ENCODE measurements around the gene CCNDBP1. TPM values are rescaled to one million over a fixed set of nuclear protein-coding genes. Genes with fewer than 3 reads are reported as not detected.
A peak's percentile ranks its signal among the peaks of the same experiment; 100 is the strongest.
"Not testable (repeated sequence)": the region's sequence is repeated elsewhere in the genome, so short reads cannot be mapped to it uniquely, and the experiment has no call there.

The CCNDBP1 gene
- total RNA-seq, 1 donor from 2014 or later = 22.4 TPM

DNA sequence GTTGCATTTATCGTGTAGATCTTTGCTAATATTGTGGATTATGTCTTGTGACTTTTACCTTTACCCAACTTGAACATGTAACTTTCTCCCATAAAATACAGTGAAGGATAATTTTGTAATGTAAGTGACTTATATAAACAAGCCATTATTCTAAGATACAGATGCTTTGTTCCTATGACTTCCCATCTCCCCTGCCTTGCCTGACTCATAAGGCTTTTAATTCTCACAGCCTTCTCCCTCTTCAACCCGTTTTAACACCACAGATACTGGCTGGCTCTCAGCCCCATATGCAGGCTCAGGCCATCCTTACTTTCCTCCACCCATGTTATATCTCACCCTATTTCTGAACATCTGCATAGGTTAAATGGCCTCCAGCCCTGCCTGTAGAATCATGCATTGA is 4.1 kb downstream of the CCNDBP1 start:
- DNase-seq (ENCODE audit: low spot score in 2 of 2) (no peak), FAIRE-seq (no peak)

DNA sequence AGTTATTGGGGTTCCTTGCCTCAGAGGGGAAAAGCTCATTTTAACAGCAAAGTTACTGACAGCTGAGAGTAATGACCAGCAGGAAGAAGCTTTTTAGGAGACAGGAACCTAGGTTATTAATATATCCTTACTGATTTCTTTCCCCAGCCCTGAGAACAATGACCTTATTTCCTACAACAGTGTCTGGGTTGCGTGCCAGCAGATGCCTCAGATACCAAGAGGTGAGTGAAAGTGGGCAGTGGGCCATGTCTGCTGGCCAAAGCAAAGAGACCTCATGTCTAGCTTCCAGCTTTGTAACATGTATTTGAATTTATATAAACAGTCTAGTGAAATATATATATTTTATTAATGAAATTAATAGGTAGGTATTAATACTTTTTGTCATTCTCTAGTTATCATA is 5.0 kb downstream of the CCNDBP1 start:
- no peak for FAIRE-seq
- DNase-seq (ENCODE audit: low spot score in 2 of 2) = no peak

DNA sequence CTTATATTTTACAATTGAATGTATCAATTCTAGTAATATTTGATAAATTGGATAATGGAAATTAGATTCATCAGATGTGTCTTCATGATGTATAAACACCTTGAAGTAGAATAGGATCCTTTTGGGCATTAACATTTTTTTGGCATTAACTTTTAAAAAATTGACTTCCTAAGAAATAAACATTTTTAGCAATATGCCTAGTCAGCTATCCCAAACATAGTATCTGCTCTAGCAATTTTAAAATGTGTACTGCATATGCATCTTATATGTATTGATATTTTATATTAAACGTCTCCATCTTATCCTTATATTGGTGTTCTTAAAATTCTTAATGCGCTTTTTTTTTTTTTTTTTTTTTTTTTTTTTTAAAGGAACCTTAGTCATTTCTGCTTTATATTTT is 8.5 kb downstream of the CCNDBP1 start:
- no peak for DNase-seq (ENCODE audit: low spot score in 2 of 2)
- peak; percentile 48 for FAIRE-seq

DNA sequence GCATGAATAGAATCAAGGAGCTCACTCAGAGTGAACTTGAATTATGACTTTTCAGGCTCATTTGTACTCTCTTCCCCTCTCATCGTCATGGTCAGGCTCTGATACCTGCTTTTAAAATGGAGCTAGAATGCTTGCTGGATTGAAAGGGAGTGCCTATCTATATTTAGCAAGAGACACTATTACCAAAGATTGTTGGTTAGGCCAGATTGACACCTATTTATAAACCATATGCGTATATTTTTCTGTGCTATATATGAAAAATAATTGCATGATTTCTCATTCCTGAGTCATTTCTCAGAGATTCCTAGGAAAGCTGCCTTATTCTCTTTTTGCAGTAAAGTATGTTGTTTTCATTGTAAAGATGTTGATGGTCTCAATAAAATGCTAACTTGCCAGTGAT is 9.6 kb downstream of the CCNDBP1 start:
- FAIRE-seq = no peak
- no peak for DNase-seq (ENCODE audit: low spot score in 2 of 2)

DNA sequence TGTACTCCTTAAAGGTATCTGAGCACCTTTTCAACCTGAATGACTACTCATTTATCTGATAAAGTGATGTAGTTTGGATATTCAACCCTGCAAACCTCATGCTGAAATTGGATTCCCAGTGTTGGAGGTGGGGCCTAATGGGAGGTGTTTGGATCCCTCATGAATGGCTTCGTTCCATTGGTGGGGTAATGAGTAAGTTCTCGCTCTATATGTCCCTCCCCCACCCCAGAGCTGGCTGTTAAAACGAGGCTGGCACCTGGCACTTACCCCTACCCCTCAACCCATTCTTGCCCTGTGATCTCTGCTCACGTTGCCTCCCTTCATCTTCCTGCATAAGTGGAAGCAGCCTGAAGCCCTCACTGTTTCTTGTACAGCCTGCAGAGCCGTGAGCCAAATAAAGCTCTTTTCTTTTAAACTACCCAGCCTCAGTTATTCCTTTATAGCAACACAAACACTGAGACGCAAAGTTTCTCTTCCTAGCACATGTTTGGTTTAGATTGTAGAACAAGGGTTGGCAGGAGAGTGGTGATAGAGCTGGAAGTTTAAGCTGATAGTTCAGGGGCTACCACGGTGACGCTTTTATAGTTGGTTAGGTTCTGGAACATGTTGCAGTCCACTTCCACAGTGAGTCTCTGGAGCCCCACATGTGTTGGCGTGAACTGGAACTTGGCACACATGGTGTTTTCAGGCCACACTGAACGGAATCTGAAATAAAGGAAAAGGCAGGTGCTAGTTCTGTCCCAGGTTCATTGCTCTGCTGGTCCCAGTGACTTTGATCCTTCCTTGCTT is 11.8 kb downstream of the CCNDBP1 start:
- DNase-seq (ENCODE audit: low spot score in 2 of 2) (no peak), FAIRE-seq (no peak)

DNA sequence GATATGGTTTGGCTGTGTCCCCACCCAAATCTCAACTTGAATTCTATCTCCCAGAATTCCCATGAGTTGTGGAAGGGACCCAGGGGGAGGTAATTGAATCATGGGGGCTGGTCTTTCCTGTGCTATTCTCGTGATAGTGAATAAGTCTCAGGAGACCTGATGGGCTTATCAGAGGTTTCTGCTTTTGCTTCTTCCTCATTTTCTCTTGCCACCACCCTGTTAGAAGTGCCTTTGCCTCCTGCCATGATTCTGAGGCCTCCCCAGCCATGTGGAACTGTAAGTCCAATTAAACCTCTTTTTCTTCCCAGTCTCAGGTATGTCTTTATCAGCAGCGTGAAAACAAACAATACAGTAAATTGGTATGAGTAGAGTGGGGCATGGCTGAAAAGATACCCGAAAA is 12.6 kb downstream of the CCNDBP1 start:
- DNase-seq (ENCODE audit: low spot score in 2 of 2); FAIRE-seq: not testable (repeated sequence)

DNA sequence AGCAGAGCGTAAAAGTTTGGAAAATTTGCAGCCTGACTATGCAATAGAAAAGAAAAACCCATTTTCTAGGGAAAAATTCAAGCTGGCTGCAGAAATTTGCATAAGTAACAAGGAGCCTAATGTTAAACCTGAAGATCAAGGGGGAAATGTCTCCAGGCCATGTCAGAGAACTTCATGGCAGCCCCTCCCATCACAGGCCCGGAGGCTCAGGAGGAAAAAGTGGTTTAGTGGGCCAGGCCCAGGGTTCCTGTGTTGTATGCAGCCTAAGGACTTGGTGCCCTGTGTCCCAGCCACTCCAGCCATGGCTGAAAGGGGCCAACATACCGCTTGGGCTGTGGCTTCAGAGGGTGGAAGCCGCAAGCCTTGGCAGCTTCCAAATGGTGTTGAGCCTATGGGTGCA is 13.4 kb downstream of the CCNDBP1 start:
- FAIRE-seq = not testable (repeated sequence)

DNA sequence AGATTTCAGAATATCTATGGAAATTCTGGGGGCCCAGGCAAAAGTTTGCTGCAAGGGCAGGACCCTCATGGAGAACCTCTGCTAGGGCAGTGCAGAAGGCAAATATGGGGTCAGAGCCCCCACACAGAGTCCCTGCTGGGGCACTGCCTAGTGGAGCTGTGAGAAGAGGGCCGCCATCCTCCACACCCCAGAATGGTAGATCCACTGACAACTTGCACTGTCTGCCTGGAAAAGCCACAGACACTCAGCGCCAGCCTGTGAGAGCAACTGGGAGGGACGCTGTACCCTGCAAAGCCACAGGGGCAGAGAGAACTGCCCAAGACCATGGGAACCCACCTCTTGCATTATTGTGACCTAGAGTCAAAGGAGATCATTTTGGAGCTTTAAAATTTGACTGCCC is 13.8 kb downstream of the CCNDBP1 start:
- DNase-seq (ENCODE audit: low spot score in 2 of 2) (no peak), FAIRE-seq (no peak)

More for the DNA sequence above, 13.4 kb downstream of the CCNDBP1 start:
- not testable (repeated sequence) for DNase-seq (ENCODE audit: low spot score in 2 of 2)

DNA sequence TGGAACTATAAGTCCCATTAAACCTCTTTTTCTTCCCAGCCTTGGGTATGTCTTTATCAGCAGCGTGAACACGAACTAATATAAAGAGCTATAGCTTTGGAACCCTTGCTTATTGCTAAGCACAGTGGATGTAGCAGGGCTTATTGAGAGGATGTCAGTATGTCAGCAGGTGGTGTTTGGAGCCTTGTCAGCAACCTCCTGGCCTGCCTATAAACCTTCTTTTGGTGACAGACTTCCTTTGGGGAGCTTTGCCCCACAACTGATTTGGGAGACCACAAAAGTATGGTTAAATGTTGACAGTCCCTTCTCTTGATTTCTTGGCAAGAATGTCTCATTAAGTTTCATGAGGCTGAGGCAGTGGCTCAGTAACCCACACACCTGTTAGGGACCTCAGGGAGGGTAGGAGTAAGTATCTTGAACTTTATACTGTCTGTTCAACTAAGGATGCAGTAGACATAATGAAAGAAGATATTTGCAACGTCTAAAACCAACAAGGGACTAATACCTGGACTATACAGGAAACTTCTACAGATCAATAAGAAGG is 14.8 kb downstream of the CCNDBP1 start:
- FAIRE-seq = no peak
- DNase-seq (ENCODE audit: low spot score in 2 of 2) = no peak

DNA sequence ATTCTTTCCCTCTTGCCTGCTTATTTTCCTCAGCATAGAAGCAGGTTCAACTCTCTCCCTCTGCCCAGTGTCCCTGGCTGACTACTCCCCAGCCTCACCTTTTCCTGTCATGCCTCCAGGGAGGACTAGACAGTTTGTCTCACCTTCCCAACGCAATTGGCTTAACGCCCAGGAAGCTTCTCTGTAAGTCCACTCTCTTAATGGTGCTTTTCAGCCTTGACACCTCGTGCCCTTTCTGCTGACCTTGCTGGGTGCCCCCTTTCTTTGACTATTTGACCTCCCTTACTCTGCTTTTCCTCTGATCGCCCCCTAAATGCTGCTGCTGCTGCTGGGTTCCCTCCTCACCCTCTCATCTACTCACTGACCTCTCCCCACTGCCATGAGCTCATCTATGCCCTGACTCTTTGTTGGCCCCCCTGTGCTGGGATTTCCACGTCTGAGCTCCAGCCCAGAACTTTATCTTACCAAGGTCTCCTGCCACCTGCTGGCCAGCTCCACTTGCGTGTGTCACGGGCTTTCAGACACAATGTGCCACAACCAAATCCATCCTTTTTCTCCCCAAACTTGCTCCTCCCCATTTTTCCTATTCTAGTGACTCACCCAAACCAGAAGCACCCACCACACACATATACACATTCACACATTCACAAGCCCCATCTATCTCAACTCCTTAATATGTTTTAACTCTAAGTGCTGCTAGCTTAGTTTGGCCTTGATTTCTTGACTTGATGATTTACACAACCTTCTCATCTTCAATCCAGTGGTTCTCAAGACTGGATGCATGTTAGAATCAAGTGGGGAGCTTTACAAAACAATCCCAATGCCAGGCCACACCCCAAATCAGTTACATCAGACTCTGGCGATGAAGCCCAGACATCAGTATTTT is 19.1 kb downstream of the CCNDBP1 start:
- FAIRE-seq = no peak

DNA sequence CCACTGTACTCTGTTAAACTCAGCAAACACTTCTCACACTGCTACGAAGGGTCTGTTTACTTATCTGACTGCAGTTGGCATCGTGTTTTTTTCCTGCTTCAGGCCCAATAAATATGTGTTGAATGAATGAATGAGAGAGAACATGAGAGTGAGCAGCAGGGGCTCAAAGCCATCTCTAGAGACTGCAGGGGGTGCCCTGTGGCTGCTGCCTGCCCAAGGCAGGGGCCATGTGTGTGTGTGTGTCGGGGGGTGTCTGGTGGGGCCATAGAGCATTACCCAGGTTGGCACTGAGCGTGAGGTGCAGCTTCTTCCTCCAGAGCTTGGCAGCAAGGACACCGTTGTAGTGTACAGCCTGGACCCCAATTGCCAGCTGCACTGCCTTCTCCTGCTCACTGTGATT is 20.9 kb downstream of the CCNDBP1 start:
- DNase-seq (ENCODE audit: low spot score in 2 of 2) (no peak), FAIRE-seq (no peak)

More for the DNA sequence above, 19.1 kb downstream of the CCNDBP1 start:
- peak in 1 of 2 donors; percentile 47 for DNase-seq (ENCODE audit: low spot score in 2 of 2)

DNA sequence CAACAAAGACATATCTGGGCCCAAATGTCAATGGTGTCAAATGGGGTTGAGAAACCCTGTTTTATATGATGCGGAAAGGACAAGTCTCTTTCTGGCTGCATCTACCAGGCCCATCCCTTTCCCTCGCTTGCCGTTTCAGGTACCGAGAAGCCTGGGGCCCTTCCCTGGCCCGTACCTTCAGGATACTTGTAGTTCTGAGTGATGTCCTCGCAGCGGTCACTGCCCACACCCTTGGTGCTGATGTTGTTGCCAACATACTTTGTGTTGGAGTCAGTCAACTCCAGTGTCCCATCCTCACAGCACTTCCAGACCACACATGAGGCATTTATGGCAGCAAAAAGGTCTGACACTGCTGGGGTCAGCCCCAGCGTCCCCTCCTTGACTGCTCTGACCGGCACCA is 21.8 kb downstream of the CCNDBP1 start:
- no peak for DNase-seq (ENCODE audit: low spot score in 2 of 2)
- FAIRE-seq = no peak

DNA sequence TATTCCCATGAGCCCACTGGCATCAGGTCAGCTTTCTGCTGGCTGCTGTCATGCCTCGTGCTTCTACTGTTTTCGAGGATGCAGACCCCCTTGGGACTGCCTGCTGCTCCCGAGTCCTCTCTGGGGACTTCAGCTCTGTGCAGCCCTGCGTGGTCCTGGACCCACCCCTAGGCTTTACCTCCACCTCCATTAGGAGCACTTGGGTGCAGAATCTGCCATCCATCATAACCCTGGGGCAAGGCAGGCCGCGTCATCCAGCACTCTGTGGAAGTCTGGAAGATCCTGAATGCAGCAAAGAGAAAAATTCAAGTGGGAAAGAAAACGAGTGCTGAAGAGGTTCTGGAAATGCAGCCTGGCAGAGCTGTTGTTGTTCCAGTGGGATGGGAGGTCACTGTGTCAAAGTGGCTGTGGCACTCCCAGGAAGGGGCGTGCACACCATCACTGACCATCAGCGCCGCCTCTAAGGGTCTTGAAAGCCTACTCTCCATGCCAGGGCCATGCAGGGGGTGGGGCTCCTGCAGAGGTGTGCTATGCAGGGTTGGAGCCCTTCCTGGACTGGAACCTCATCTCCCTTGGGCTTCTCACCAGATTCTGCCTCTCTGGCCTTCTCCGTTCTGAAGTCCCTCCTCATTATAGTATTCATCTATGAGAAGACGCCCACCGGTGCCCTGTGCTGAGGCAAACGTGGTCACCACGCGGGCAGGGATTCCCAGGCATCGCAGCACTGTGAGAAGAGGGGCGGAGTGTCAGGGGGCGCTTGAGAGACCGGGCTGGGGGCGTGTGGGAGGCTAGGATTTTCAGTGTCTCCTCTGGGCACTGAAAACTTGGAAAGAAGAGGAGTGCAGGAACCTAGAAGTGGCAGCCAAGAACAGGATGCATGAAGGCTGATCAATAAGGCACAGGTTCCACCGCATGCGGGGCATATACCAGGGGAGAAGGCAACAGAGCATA is 23.1 kb downstream of the CCNDBP1 start:
- no peak for DNase-seq (ENCODE audit: low spot score in 2 of 2)
- FAIRE-seq = no peak

DNA sequence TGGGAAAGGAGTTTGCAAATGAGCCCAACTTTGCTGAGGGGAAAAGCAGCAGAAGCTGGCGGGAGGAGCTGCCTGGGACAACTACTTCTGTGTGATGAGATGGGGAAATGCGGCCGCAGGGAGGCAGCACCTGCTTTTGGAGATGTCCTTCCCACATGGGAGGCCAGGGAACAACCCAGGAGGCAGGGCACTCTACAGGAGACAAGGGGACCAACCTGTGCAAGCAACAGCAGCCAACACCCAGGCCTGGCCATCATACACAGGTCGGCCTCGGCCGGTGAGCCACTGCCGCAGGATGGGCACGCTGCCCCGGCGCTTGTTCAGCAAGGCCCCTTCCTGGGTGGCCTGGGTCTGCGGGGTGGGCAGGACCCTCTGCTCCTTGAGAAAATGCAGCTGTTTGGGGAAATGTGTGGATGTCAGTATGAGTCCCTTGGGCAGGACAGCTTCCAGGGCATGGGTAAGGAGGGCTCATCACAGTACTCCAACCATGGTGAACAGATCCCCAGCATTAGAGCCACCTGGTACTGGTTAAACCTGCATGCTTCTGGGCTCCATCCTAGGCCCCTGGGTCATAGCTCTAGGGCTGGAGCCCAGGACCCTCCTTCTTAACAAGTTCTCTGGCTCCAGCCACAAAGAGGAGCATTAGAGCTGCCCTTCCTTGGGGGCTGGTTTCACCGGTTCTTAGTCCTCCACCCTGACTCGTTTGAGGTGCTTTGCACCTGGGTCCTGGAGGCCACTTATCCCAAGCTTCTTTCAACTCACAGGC is 24.0 kb downstream of the CCNDBP1 start:
- no peak for FAIRE-seq

DNA sequence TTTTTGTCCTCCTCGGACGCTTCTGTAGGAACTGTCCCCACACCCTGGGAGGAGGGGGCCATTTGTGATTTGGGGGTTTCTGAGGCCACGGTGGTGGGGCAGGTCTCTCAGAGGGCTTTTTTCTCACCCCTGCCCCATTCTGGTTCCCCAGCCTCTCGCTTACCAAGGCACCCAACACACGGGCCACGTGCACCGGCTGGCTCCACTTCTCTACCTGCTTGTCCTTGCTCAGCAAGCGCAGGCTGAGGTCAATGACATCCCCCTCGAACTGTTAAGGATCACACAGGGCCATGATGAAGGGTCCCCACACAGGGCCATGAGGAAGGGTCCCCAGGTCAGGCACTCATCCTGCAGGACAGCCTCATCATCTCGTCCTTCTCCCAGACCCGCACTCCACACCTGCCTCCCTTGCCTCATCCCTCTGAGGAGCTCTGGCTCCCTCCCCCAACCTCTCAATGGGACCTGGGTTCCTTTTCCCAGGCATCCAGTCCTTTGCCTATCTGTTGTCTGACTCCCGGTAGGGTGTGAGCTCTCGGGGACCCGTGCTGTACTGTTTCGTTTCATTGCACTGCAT is 25.1 kb downstream of the CCNDBP1 start:
- DNase-seq (ENCODE audit: low spot score in 2 of 2) = no peak
- no peak for FAIRE-seq

More for the DNA sequence above, 24.0 kb downstream of the CCNDBP1 start:
- no peak for DNase-seq (ENCODE audit: low spot score in 2 of 2)

DNA sequence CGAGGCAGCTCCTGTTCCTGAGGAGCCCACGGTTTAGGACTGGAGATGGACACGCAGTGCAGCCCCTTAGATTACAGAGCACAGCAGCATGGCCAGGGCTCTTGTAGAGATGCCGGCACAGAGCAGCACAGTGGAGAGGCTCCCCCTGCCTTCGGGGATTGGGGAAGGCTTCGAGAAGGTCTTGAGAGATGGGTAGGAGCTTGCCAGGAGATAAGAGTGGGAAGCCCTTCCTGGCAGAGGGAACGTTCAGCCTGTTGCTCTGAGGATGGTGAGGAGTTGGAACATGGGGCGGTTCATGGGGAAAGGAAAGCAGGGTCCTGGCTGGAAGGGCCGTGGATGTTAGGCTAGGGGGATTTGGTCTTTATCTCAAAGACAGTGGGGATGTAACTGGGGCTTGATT is 25.6 kb downstream of the CCNDBP1 start:
- DNase-seq (ENCODE audit: low spot score in 2 of 2) = no peak
- FAIRE-seq = no peak

DNA sequence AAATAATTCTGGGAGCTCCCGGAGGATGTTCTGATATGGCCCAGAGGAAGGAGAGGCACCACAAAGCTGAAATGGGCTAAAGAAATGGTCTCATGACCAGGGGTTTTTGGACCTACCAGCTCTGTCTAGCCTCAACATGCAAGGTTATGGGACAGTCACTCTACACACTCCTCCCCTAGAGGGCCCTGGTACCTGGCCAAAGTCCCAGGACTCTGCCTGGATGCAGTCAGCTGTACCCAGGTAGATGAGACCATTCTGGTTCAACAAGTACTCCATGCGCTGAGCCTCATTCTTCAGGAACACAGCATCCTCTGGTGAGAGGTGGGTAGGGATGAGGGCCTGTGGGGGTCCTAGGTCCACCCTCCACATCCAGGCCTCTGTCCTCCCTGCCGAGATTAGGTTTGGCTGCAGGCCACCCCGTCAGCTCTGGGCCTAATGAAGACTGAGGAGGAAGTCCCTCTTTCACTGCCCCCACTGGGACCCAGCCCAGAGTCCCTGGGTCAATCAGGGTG is 26.1 kb downstream of the CCNDBP1 start:
- FAIRE-seq (no peak), DNase-seq (ENCODE audit: low spot score in 2 of 2) (no peak)

DNA sequence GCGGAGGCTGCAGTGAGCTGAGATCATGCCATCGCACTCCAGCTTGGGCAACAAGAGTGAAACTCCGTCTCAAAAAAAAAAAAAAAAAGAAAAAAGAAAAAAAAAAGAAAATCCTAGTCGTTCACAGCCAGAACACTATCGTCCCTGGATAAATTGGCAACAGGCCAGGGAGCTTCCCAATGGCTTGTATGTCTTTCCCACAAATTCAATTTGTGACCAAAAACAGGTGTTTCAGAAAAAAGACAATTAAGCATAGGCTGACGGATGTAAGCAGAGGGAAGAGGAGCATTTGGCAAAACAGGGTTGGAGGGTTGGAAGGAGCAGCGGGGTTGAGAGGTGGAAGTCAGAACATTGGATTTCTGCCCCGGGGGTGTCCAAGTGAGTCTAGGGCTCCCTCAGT is 27.1 kb downstream of the CCNDBP1 start:
- DNase-seq (ENCODE audit: low spot score in 2 of 2) (no peak), FAIRE-seq (no peak)

DNA sequence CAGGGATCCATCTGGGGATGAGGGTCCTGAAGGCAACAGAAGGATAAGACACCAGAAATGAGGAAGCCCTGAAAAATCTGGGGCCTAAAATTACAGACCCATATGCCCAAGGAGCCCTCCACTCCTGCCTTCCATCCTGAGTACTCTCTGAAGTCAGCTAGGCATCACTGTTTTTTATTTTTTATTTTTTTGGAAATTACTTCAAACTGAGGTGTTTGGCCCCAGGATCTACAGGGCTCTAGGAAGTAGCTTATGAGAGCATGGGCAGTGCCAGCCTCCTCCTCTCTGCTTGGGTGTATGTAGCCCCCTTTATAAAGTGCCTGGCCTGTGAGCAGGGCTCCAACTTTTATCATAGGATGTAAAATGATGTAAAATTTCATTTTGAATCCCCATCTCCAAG is 27.7 kb downstream of the CCNDBP1 start:
- FAIRE-seq (no peak), DNase-seq (ENCODE audit: low spot score in 2 of 2) (no peak)

Measured in frontal cortex (tissue), 4 donors.